ENCODE measurements around the gene UNKL. TPM values are rescaled to one million over a fixed set of nuclear protein-coding genes. Genes with fewer than 3 reads are reported as not detected.

The UNKL gene
- total RNA-seq, 1 experiment from 2014 or later, result 112 TPM

GRCh38 chr16:1425616-1426370, 11.3 kb upstream of the UNKL start:
- no peak overlapping the region for H3K27ac ChIP-seq
- H3K36me3 ChIP-seq (ENCODE audit: low read depth), result no peaks in the 10 kb centered on the region
- H3K4me3 ChIP-seq, result no peak overlapping the region
- no peaks in the 10 kb centered on the region for H3K9me2 ChIP-seq (ENCODE audit: insufficient read depth)
- BruUV-seq (replicated peaks), result no TSS peak
- no peak for TF ChIP-seq EZH2 (IDR thresholded peaks at IDR 0.05; ENCODE audit: low read depth)
- TF ChIP-seq CTCF (conservative IDR thresholded peaks at IDR 0.05), result no peak
- no peaks in the 10 kb centered on the region for H3K9me3 ChIP-seq (ENCODE audit: insufficient read depth, low read depth)
- intact Hi-C loops (cut with micrococcal nuclease; ENCODE audit: unreplicated experiment), result no loop called here
- no peak for DNase-seq
- no peaks in the 10 kb centered on the region for H4K20me1 ChIP-seq (ENCODE audit: insufficient read depth)
- POLR2A ChIA-PET (ENCODE audit: unreplicated experiment), result no interaction called here
- no peak overlapping the region for H2AFZ ChIP-seq
- H3K4me1 ChIP-seq (replicated peaks; ENCODE audit: insufficient read depth), result peaks cover 7% of the 10 kb centered on the region; the same call in 1 of the 2 replicates
- no peaks in the 10 kb centered on the region for H3K27me3 ChIP-seq (ENCODE audit: insufficient read depth, low read depth)
- no peak overlapping the region for H3K4me2 ChIP-seq
- no peaks in the 10 kb centered on the region for H3K79me2 ChIP-seq (ENCODE audit: low read depth)
- H3F3A ChIP-seq (ENCODE audit: insufficient read depth, low read depth), result peaks cover 5% of the 10 kb centered on the region; the same call in 1 of the 2 replicates
- CTCF ChIA-PET, result no interaction called here

GRCh38 chr16:1424028-1424427, 9.5 kb upstream of the UNKL start:
- no peak overlapping the region for H3K4me3 ChIP-seq
- POLR2A ChIA-PET (ENCODE audit: unreplicated experiment), result no interaction called here
- no peaks in the 10 kb centered on the region for H4K20me1 ChIP-seq (ENCODE audit: insufficient read depth)
- H3K4me1 ChIP-seq (replicated peaks; ENCODE audit: insufficient read depth), result peaks cover 13% of the 10 kb centered on the region
- no peaks in the 10 kb centered on the region for H3K36me3 ChIP-seq (ENCODE audit: low read depth)
- DNase-seq, result no peak
- no peak overlapping the region for H3K27ac ChIP-seq
- CTCF ChIA-PET, result no interaction called here
- H2AFZ ChIP-seq, result no peak overlapping the region
- BruUV-seq (replicated peaks), result no TSS peak
- intact Hi-C loops (cut with micrococcal nuclease; ENCODE audit: unreplicated experiment), result loop anchor here (5.0 kb wide), 1 partner anchor 68 kb away; the partner anchor contains the start of gene TELO2
- H3K27me3 ChIP-seq (ENCODE audit: insufficient read depth, low read depth), result no peaks in the 10 kb centered on the region
- no peak overlapping the region for H3K4me2 ChIP-seq
- H3F3A ChIP-seq (ENCODE audit: insufficient read depth, low read depth), result peaks cover 10% of the 10 kb centered on the region
- H3K9me2 ChIP-seq (ENCODE audit: insufficient read depth), result no peaks in the 10 kb centered on the region
- peaks cover 15% of the 10 kb centered on the region for H3K79me2 ChIP-seq (ENCODE audit: low read depth)
- no peaks in the 10 kb centered on the region for H3K9me3 ChIP-seq (ENCODE audit: insufficient read depth, low read depth)
- TF ChIP-seq CTCF (conservative IDR thresholded peaks at IDR 0.05) (no peak), EZH2 (IDR thresholded peaks at IDR 0.05; ENCODE audit: low read depth) (no peak)

GRCh38 chr16:1422076-1422475, 7.6 kb upstream of the UNKL start:
- peaks cover 32% of the 10 kb centered on the region for H3K79me2 ChIP-seq (ENCODE audit: low read depth)
- ChIA-PET POLR2A (ENCODE audit: unreplicated experiment) (no interaction called here), CTCF (no interaction called here)
- H3K27me3 ChIP-seq (ENCODE audit: insufficient read depth, low read depth), result no peaks in the 10 kb centered on the region
- BruUV-seq (replicated peaks), result no TSS peak
- no peak overlapping the region for H2AFZ ChIP-seq
- no peaks in the 10 kb centered on the region for H3K9me2 ChIP-seq (ENCODE audit: insufficient read depth)
- 0 out of 2 replicates have a peak overlapping the region, but pooled peaks have one; percentile 99 for H3K4me2 ChIP-seq
- no peaks in the 10 kb centered on the region for H3K36me3 ChIP-seq (ENCODE audit: low read depth)
- H3K4me1 ChIP-seq (replicated peaks; ENCODE audit: insufficient read depth), result peaks cover 28% of the 10 kb centered on the region
- H3K27ac ChIP-seq, result no peak overlapping the region
- H4K20me1 ChIP-seq (ENCODE audit: insufficient read depth), result no peaks in the 10 kb centered on the region
- DNase-seq, result no peak
- no peak overlapping the region for H3K4me3 ChIP-seq
- intact Hi-C loops (cut with micrococcal nuclease; ENCODE audit: unreplicated experiment), result loop anchor here (5.0 kb wide), 1 partner anchor 70 kb away; the partner anchor contains the start of gene TELO2
- TF ChIP-seq CTCF (conservative IDR thresholded peaks at IDR 0.05), result no peak
- no peak for TF ChIP-seq EZH2 (IDR thresholded peaks at IDR 0.05; ENCODE audit: low read depth)
- H3F3A ChIP-seq (ENCODE audit: insufficient read depth, low read depth), result peaks cover 30% of the 10 kb centered on the region
- no peaks in the 10 kb centered on the region for H3K9me3 ChIP-seq (ENCODE audit: insufficient read depth, low read depth)

All from PC-9 (cell line).